ENCODE measurements around the gene PBX4. TPM values are rescaled to one million over a fixed set of nuclear protein-coding genes. Genes with fewer than 3 reads are reported as not detected.

Gene PBX4
- total and polyA plus RNA-seq, 10 of the 15 experiments (the other 5 are each of a cell fraction or from before 2014, with no cell fraction given), result 0.18 to 17.3 (median 4.2) TPM

- TF ChIP-seq PAX5 (IDR thresholded peaks at IDR 0.05; ENCODE audit: borderline replicate concordance, low read depth, low read length) (no peak), KDM1A (IDR thresholded peaks at IDR 0.05; ENCODE audit: borderline replicate concordance) (no peak), RCOR1 (conservative IDR thresholded peaks at IDR 0.05; ENCODE audit: low read depth, low read length) (peak; percentile 97), PKNOX1 (IDR thresholded peaks at IDR 0.05) (peak; percentile 78), PRDM15 (CRISPR knock-in tag; IDR thresholded peaks at IDR 0.05) (no peak), FOXM1 (IDR thresholded peaks at IDR 0.05; ENCODE audit: low read depth, low read length) (no peak), CEBPB (IDR thresholded peaks at IDR 0.05; ENCODE audit: borderline replicate concordance in 1 of 2, low read depth in 2 of 2, low read length in 2 of 2) (no peak), ZBED1 (IDR thresholded peaks at IDR 0.05; ENCODE audit: borderline replicate concordance) (no peak), SREBF1 (IDR thresholded peaks at IDR 0.05; ENCODE audit: low read length) (no peak), SIX5 (IDR thresholded peaks at IDR 0.05; ENCODE audit: low read depth, low read length, severe bottlenecking) (peak; percentile 77), CBX5 (IDR thresholded peaks at IDR 0.05; ENCODE audit: low read depth) (no peak), MYB (IDR thresholded peaks at IDR 0.05; ENCODE audit: borderline replicate concordance, low read depth, low read length) (no peak), GATAD2B (conservative IDR thresholded peaks at IDR 0.05; ENCODE audit: low read depth) (peak; percentile 98), NFXL1 (IDR thresholded peaks at IDR 0.05; ENCODE audit: borderline replicate concordance) (no peak)
- TF ChIP-seq, protein P1, sequence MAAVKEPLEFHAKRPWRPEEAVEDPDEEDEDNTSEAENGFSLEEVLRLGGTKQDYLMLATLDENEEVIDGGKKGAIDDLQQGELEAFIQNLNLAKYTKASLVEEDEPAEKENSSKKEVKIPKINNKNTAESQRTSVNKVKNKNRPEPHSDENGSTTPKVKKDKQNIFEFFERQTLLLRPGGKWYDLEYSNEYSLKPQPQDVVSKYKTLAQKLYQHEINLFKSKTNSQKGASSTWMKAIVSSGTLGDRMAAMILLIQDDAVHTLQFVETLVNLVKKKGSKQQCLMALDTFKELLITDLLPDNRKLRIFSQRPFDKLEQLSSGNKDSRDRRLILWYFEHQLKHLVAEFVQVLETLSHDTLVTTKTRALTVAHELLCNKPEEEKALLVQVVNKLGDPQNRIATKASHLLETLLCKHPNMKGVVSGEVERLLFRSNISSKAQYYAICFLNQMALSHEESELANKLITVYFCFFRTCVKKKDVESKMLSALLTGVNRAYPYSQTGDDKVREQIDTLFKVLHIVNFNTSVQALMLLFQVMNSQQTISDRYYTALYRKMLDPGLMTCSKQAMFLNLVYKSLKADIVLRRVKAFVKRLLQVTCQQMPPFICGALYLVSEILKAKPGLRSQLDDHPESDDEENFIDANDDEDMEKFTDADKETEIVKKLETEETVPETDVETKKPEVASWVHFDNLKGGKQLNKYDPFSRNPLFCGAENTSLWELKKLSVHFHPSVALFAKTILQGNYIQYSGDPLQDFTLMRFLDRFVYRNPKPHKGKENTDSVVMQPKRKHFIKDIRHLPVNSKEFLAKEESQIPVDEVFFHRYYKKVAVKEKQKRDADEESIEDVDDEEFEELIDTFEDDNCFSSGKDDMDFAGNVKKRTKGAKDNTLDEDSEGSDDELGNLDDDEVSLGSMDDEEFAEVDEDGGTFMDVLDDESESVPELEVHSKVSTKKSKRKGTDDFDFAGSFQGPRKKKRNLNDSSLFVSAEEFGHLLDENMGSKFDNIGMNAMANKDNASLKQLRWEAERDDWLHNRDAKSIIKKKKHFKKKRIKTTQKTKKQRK (IDR thresholded peaks at IDR 0.05; ENCODE audit: low read depth, low read length), result no peak
- TF ChIP-seq, protein P2, sequence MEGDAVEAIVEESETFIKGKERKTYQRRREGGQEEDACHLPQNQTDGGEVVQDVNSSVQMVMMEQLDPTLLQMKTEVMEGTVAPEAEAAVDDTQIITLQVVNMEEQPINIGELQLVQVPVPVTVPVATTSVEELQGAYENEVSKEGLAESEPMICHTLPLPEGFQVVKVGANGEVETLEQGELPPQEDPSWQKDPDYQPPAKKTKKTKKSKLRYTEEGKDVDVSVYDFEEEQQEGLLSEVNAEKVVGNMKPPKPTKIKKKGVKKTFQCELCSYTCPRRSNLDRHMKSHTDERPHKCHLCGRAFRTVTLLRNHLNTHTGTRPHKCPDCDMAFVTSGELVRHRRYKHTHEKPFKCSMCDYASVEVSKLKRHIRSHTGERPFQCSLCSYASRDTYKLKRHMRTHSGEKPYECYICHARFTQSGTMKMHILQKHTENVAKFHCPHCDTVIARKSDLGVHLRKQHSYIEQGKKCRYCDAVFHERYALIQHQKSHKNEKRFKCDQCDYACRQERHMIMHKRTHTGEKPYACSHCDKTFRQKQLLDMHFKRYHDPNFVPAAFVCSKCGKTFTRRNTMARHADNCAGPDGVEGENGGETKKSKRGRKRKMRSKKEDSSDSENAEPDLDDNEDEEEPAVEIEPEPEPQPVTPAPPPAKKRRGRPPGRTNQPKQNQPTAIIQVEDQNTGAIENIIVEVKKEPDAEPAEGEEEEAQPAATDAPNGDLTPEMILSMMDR (IDR thresholded peaks at IDR 0.05 in 2 of 3, conservative IDR thresholded peaks at IDR 0.05 in 1 of 3; ENCODE audit: control insufficient read depth in 2 of 3, extremely low read depth in 1 of 3, insufficient read depth in 1 of 3, low read depth in 3 of 3, low read length in 3 of 3), result no peak; a peak in 1 of 6 replicates
Observed at GRCh38 chr19:19663256-19664120, 45.0 kb upstream of the PBX4 start, which contains the start of gene ATP13A1 (continued).
